PC-3 (cell line): ENCODE results near the gene IRAG1. TPM values are rescaled to one million over a fixed set of nuclear protein-coding genes. Genes with fewer than 3 reads are reported as not detected.
A peak's percentile ranks its signal among the peaks of the same experiment; 100 is the strongest.

Source experiments
- ATAC-seq: fragments of 200-7000 bp; cut with Tn5 transposase; 2 replicates; pipeline ENCODE4 v1.9.1; 2020; ENCODE audit warnings: mild to moderate bottlenecking, moderate library complexity
- BruUV-seq: library from RNA; stranded (reverse); fragments of 400-500 nt; replicated peaks from 2 replicates; lab custom pipeline; 2021; lab: Mats Ljungman, UMichigan
- CTCF ChIA-PET: fragments of 300-600 bp; sonication (Branson Sonifier 250); formaldehyde crosslinking; loops from one replicate; lab custom pipeline; 2022; ENCODE audit warnings: antibody characterized with exemption; lab: Charles Lee
- POLR2A ChIA-PET: fragments of 300-600 bp; sonication (Branson Sonifier 250); formaldehyde crosslinking; loops from one replicate; lab custom pipeline; 2022; ENCODE audit warnings: antibody characterized with exemption; ENCODE audit not compliant: unreplicated experiment; lab: Charles Lee
- DNase-seq: peaks from one replicate; pipeline ENCODE4 v3.0.0-alpha.2; 2015
- H2AFZ ChIP-seq: fragments of 300-600 bp; sonication (generic); 2 replicates; pipeline ENCODE4 v1.6.0; 2016; ENCODE audit warnings: antibody characterized with exemption, low read length
- H3F3A ChIP-seq: fragments of 300-600 bp; sonication (generic); one replicate; pipeline ENCODE4 v1.6.0; 2017; ENCODE audit warnings: antibody characterized with exemption, low read length, control low read depth, mild to moderate bottlenecking; ENCODE audit not compliant: unreplicated experiment
- H3K27ac ChIP-seq: fragments of 300-600 bp; sonication (generic); 2 replicates; pipeline ENCODE4 v1.5.1; 2016; ENCODE audit warnings: mild to moderate bottlenecking, low read length
- H3K27me3 ChIP-seq: fragments of 300-600 bp; sonication (generic); 2 replicates; pipeline ENCODE4 v1.6.1; 2016; ENCODE audit warnings: low read length, mixed read lengths
- H3K36me3 ChIP-seq: fragments of 300-600 bp; sonication (generic); 2 replicates; pipeline ENCODE4 v1.6.1; 2016; ENCODE audit warnings: low read depth, mixed run types, low read length, mixed read lengths
- H3K4me1 ChIP-seq: fragments of 300-600 bp; sonication (generic); 2 replicates; pipeline ENCODE4 v1.5.1; 2016; ENCODE audit warnings: low read length; ENCODE audit not compliant: insufficient read depth
- H3K4me2 ChIP-seq: fragments of 300-600 bp; sonication (generic); 2 replicates; pipeline ENCODE4 v1.6.0; 2016; ENCODE audit warnings: low read length
- H3K4me3 ChIP-seq: fragments of 300-600 bp; sonication (generic); 2 replicates; pipeline ENCODE4 v1.5.1; 2016; ENCODE audit warnings: mild to moderate bottlenecking, low read length, mixed read lengths
- H3K79me2 ChIP-seq: fragments of 300-600 bp; sonication (generic); 2 replicates; pipeline ENCODE4 v1.6.1; 2017; ENCODE audit warnings: low read length, mixed read lengths
- H3K9ac ChIP-seq: fragments of 300-600 bp; sonication (generic); 2 replicates; pipeline ENCODE4 v1.6.0; 2016; ENCODE audit warnings: mild to moderate bottlenecking, low read length
- H3K9me2 ChIP-seq: fragments of 300-600 bp; sonication (generic); replicated peaks from 2 replicates; pipeline ENCODE4 v1.6.1; 2016; ENCODE audit warnings: mixed run types, low read length, mixed read lengths
- H3K9me3 ChIP-seq: fragments of 300-600 bp; sonication (generic); 2 replicates; pipeline ENCODE4 v1.6.1; 2016; ENCODE audit warnings: low read length, mixed read lengths
- H4K20me1 ChIP-seq: fragments of 300-600 bp; sonication (generic); 2 replicates; pipeline ENCODE4 v1.6.1; 2016; ENCODE audit warnings: low read length, mixed read lengths
- CTCF ChIP-seq: fragments of 300-600 bp; sonication (generic); conservative IDR thresholded peaks from 2 replicates; pipeline ENCODE4 v1.5.1; 2017; ENCODE audit warnings: antibody characterized with exemption, low read depth, mild to moderate bottlenecking, low read length
- EZH2 ChIP-seq: fragments of 300-600 bp; sonication (generic); IDR thresholded peaks from one replicate; pipeline ENCODE4 v1.6.1; 2017; ENCODE audit warnings: antibody characterized with exemption, mild to moderate bottlenecking, low read length; ENCODE audit not compliant: unreplicated experiment
- EZH2phosphoT487 ChIP-seq: fragments of 300-600 bp; sonication (generic); IDR thresholded peaks from 2 replicates; pipeline ENCODE4 v1.6.1; 2018; ENCODE audit warnings: mild to moderate bottlenecking, antibody characterized with exemption, low read length, borderline replicate concordance
- intact Hi-C: fragments of 100-400 bp; cut with micrococcal nuclease; formaldehyde crosslinking; loops from 2 replicates; pipeline ENCODE4 v1.9.0; 2023
- total RNA-seq: library from RNA; depleted of rRNA; stranded (reverse); fragments of >200 nt; gene quantifications from 2 replicates; pipeline ENCODE4 v1.2.3, GENCODE V29; 2014

IRAG1 gene
- total RNA-seq, 1 experiment from 2014 or later: not detected

- CTCF ChIA-PET: interaction anchor here (0.7 to 1.5 kb wide), 2 partner anchors 113 to 248 kb away, joined by 3 to 4 read pairs; partner anchors contain the start of gene RNF141
- no peaks in the 10 kb centered on the region for H3K9me3 ChIP-seq
- intact Hi-C loops: loop anchor here (1.0 to 5.0 kb wide), 4 partner anchors 81 to 241 kb away; no protein-coding TSS in a partner anchor
- no peak for TF ChIP-seq EZH2phosphoT487
- no peak for TF ChIP-seq EZH2
- TF ChIP-seq CTCF: peak; percentile 86
- no peaks in the 10 kb centered on the region for H4K20me1 ChIP-seq
- no peak overlapping the region for H3K27ac ChIP-seq
- H3K9me2 ChIP-seq: no peaks in the 10 kb centered on the region
- H3F3A ChIP-seq: no peaks in the 10 kb centered on the region
- POLR2A ChIA-PET: no interaction called here
- no peak overlapping the region for H2AFZ ChIP-seq
- H3K9ac ChIP-seq: no peak overlapping the region
- no peaks in the 10 kb centered on the region for H3K27me3 ChIP-seq
- no peak overlapping the region for H3K4me3 ChIP-seq
- no peaks in the 10 kb centered on the region for H3K79me2 ChIP-seq
- H3K36me3 ChIP-seq: no peaks in the 10 kb centered on the region; the same call in 1 of the 2 replicates
- peak; percentile 80 for ATAC-seq
- DNase-seq: peak; percentile 62
- no TSS peak for BruUV-seq
- H3K4me2 ChIP-seq: no peak overlapping the region
- peaks cover 31% of the 10 kb centered on the region for H3K4me1 ChIP-seq
Measured at GRCh38 chr11:10653946-10654810, 39.4 kb downstream of the IRAG1 start.

GRCh38 chr11:10653261-10653660, 40.3 kb downstream of the IRAG1 start:
- H3K27ac ChIP-seq: no peak overlapping the region
- H3K4me1 ChIP-seq: peaks cover 22% of the 10 kb centered on the region; the same call in 1 of the 2 replicates
- no peaks in the 10 kb centered on the region for H3F3A ChIP-seq
- no peak for DNase-seq
- H3K4me2 ChIP-seq: no peak overlapping the region
- H3K79me2 ChIP-seq: no peaks in the 10 kb centered on the region
- TF ChIP-seq EZH2phosphoT487 (no peak), EZH2 (no peak), CTCF (no peak)
- no peak for ATAC-seq
- BruUV-seq: no TSS peak
- H3K9ac ChIP-seq: no peak overlapping the region
- H3K9me2 ChIP-seq: no peaks in the 10 kb centered on the region
- ChIA-PET POLR2A (no interaction called here), CTCF (no interaction called here)
- no peak overlapping the region for H3K4me3 ChIP-seq
- no peak overlapping the region for H2AFZ ChIP-seq
- H3K36me3 ChIP-seq: no peaks in the 10 kb centered on the region; the same call in 1 of the 2 replicates
- no peaks in the 10 kb centered on the region for H4K20me1 ChIP-seq
- intact Hi-C loops: loop anchor here (5.0 kb wide), 1 partner anchor 91 kb away; no protein-coding TSS in a partner anchor
- no peaks in the 10 kb centered on the region for H3K9me3 ChIP-seq
- no peaks in the 10 kb centered on the region for H3K27me3 ChIP-seq
